SK-N-SH (cell line): ENCODE measurements around the gene REV1. TPM values are rescaled to one million over a fixed set of nuclear protein-coding genes. Genes with fewer than 3 reads are reported as not detected.

Experiments
- CTCF ChIA-PET: fragments of 300-600, 350-600 bp; formaldehyde crosslinking; extraction: SDS; loops from one replicate; lab custom pipeline; 2021; lab: Yijun Ruan, JAX
- POLR2A ChIA-PET: fragments of 350-600 bp; sonication (Branson Sonifier 250); formaldehyde crosslinking; extraction: SDS; loops from one replicate; lab custom pipeline; 2020; ENCODE audit warnings: antibody characterized with exemption, inconsistent platforms; lab: Yijun Ruan, JAX
- DNase-seq: peaks from one replicate; pipeline ENCODE4 v3.0.0; 2012
- H2AFZ ChIP-seq: fragments of 200-600 bp; sonication (generic); 2 replicates; pipeline ENCODE4 v1.8.1; 2016; ENCODE audit warnings: antibody characterized with exemption, mild to moderate bottlenecking, low read depth
- H3F3A ChIP-seq: fragments of 200-600 bp; sonication (generic); replicated peaks from 2 replicates; pipeline ENCODE3; 2016; ENCODE audit warnings: antibody characterized with exemption, mild to moderate bottlenecking; ENCODE audit not compliant: insufficient read depth
- H3K27ac ChIP-seq, 2 experiments: fragments of 200-500 bp in 1 of 2; fragments of 200-600 bp in 1 of 2; sonication (Bioruptor generic) in 1 of 2; sonication (generic), shearing (Covaris generic) in 1 of 2; 2 replicates each; pipeline versions ENCODE4 v1.5.1 to v1.6.1; 2014 to 2016; ENCODE audit warnings: low read depth in 2 of 2, inconsistent platforms in 1 of 2, low read length in 1 of 2, mild to moderate bottlenecking in 1 of 2, mixed read lengths in 1 of 2
- H3K27me3 ChIP-seq: fragments of 200-600 bp; sonication (generic), shearing (Covaris generic); 2 replicates; pipeline ENCODE4 v1.6.1; 2016; ENCODE audit warnings: mixed run types; ENCODE audit not compliant: insufficient read depth
- H3K36me3 ChIP-seq, 2 experiments: fragments of 200-500 bp in 1 of 2; fragments of 200-600 bp in 1 of 2; sonication (Bioruptor generic) in 1 of 2; sonication (generic) in 1 of 2; replicated peaks in 1 of 2; 2 replicates each; pipeline versions ENCODE3 to v1.5.1; 2014 to 2016; ENCODE audit warnings: low read length in 1 of 2, mild to moderate bottlenecking in 1 of 2; ENCODE audit not compliant: insufficient read depth in 2 of 2, control insufficient read depth in 1 of 2
- H3K4me1 ChIP-seq, 2 experiments: fragments of 200-500 bp in 1 of 2; fragments of 200-600 bp in 1 of 2; sonication (Bioruptor generic) in 1 of 2; sonication (generic), shearing (Covaris generic) in 1 of 2; 2 replicates each; pipeline versions ENCODE4 v1.5.1 to v1.6.1; 2014 to 2016; ENCODE audit warnings: low read depth in 1 of 2, low read length in 1 of 2, mixed run types in 1 of 2; ENCODE audit not compliant: insufficient read depth in 2 of 2, control insufficient read depth in 1 of 2
- H3K4me2 ChIP-seq: fragments of 200-600 bp; sonication (generic), shearing (Covaris generic); 2 replicates; pipeline ENCODE4 v1.6.1; 2017; ENCODE audit warnings: mixed run types
- H3K4me3 ChIP-seq, 2 experiments: fragments of 200-500 bp in 1 of 2; fragments of 200-600 bp in 1 of 2; sonication (Bioruptor generic) in 1 of 2; sonication (generic), shearing (Covaris generic) in 1 of 2; 2 replicates each; pipeline versions ENCODE4 v1.5.1 to v1.8.1; 2014 to 2016; ENCODE audit warnings: low read depth in 2 of 2, inconsistent platforms in 1 of 2, low read length in 1 of 2, mild to moderate bottlenecking in 1 of 2, mixed read lengths in 1 of 2, moderate library complexity in 1 of 2
- H3K79me2 ChIP-seq: fragments of 200-600 bp; sonication (generic); 2 replicates; pipeline ENCODE4 v1.8.1; 2017; ENCODE audit warnings: mild to moderate bottlenecking; ENCODE audit not compliant: insufficient read depth
- H3K9ac ChIP-seq: fragments of 200-600 bp; sonication (generic); 2 replicates; pipeline ENCODE4 v1.6.1; 2017; ENCODE audit warnings: mixed run types
- H3K9me2 ChIP-seq: fragments of 200-600 bp; sonication (generic); 2 replicates; pipeline ENCODE4 v1.6.1; 2017; ENCODE audit warnings: mixed run types
- H3K9me3 ChIP-seq: fragments of 200-600 bp; sonication (generic); 2 replicates; pipeline ENCODE4 v1.6.1; 2017; ENCODE audit warnings: mixed run types, mild to moderate bottlenecking, moderate library complexity
- H4K20me1 ChIP-seq: fragments of 200-600 bp; sonication (generic); 2 replicates; pipeline ENCODE4 v1.6.1; 2017; ENCODE audit warnings: mild to moderate bottlenecking, mixed run types; ENCODE audit not compliant: insufficient read depth
- CHD2 ChIP-seq: fragments of 150-350 bp; IDR thresholded peaks from 2 replicates; pipeline ENCODE4 v1.6.1; 2018; ENCODE audit warnings: low read length; ENCODE audit not compliant: partially characterized antibody
- EP300 ChIP-seq, 2 experiments: IDR thresholded peaks; 2 replicates each; pipeline versions ENCODE4 v1.4.0 to v1.6.1; 2012; ENCODE audit warnings: borderline replicate concordance in 1 of 2, low read depth in 1 of 2, low read length in 1 of 2
- EZH2phosphoT487 ChIP-seq: fragments of 200-600 bp; sonication (generic); IDR thresholded peaks from 2 replicates; pipeline ENCODE4 v1.6.1; 2017; ENCODE audit warnings: low read depth, mixed run types, mild to moderate bottlenecking, antibody characterized with exemption, moderate library complexity, borderline replicate concordance
- FOXJ3 ChIP-seq: sonication (generic); formaldehyde crosslinking; IDR thresholded peaks from 2 replicates; pipeline ENCODE4 v1.5.1; 2020; ENCODE audit warnings: mild to moderate bottlenecking, missing genetic modification reagents
- FOXM1 ChIP-seq: IDR thresholded peaks from 2 replicates; pipeline ENCODE4 v1.4.0; 2012; ENCODE audit warnings: low read depth, mild to moderate bottlenecking
- GABPA ChIP-seq: IDR thresholded peaks from 2 replicates; pipeline ENCODE4 v1.4.0; 2012; ENCODE audit warnings: low read depth, mild to moderate bottlenecking
- GATA2 ChIP-seq: sonication (generic); formaldehyde crosslinking; IDR thresholded peaks from 2 replicates; pipeline ENCODE4 v1.5.0; 2020; ENCODE audit warnings: mild to moderate bottlenecking, missing genetic modification reagents
- JUND ChIP-seq: IDR thresholded peaks from 2 replicates; pipeline ENCODE4 v1.4.0; 2012
- MEF2A ChIP-seq: IDR thresholded peaks from 2 replicates; pipeline ENCODE4 v1.4.0; 2012; ENCODE audit warnings: low read depth, borderline replicate concordance
- MXI1 ChIP-seq: IDR thresholded peaks from 2 replicates; pipeline ENCODE4 v1.6.1; 2012; ENCODE audit warnings: mild to moderate bottlenecking, low read depth, low read length, improper control_type of control experiment
- POLR2AphosphoS5 ChIP-seq: IDR thresholded peaks from 2 replicates; pipeline ENCODE4 v1.6.1; 2012; ENCODE audit warnings: low read depth, low read length
- RAD21 ChIP-seq: IDR thresholded peaks from 2 replicates; pipeline ENCODE4 v1.6.1; 2012; ENCODE audit warnings: mild to moderate bottlenecking, low read length
- RFX5 ChIP-seq: IDR thresholded peaks from 2 replicates; pipeline ENCODE4 v1.6.1; 2012; ENCODE audit warnings: mild to moderate bottlenecking, improper control_type of control experiment, low read length
- RXRA ChIP-seq: IDR thresholded peaks from 2 replicates; pipeline ENCODE4 v1.4.0; 2012; ENCODE audit warnings: low read depth, mild to moderate bottlenecking, borderline replicate concordance
- SIN3A ChIP-seq: IDR thresholded peaks from 2 replicates; pipeline ENCODE4 v1.6.1; 2012; ENCODE audit warnings: low read depth, mild to moderate bottlenecking, low read length, moderate library complexity, borderline replicate concordance
- SMC3 ChIP-seq: IDR thresholded peaks from 2 replicates; pipeline ENCODE4 v1.6.1; 2012; ENCODE audit warnings: low read depth, low read length, improper control_type of control experiment
- TAF1 ChIP-seq: IDR thresholded peaks from 2 replicates; pipeline ENCODE4 v1.6.1; 2012; ENCODE audit warnings: low read depth, mild to moderate bottlenecking, low read length, moderate library complexity, borderline replicate concordance
- TCF12 ChIP-seq: IDR thresholded peaks from 2 replicates; pipeline ENCODE4 v1.4.0; 2012
- YY1 ChIP-seq: IDR thresholded peaks from 2 replicates; pipeline ENCODE4 v1.4.0; 2012; ENCODE audit warnings: low read depth, mild to moderate bottlenecking
- WGBS: methylation state at CpG from one replicate; pipeline ENCODE4 v1.1.6; 2017; ENCODE audit warnings: low lambda C conversion rate; 5-methylcytosine and 5-hydroxymethylcytosine counted together
- polyA plus RNA-seq, 3 experiments: library from polyadenylated mRNA; depleted of rRNA; stranded (reverse); fragments of >200 nt; gene quantifications; 2 replicates each; pipeline ENCODE4 v1.2.3, GENCODE V29; 2012
- TF ChIP-seq, protein P1 (sequence below): IDR thresholded peaks from 2 replicates; pipeline ENCODE4 v1.4.0; 2012; ENCODE audit warnings: low read depth, borderline replicate concordance
- TF ChIP-seq, protein P2 (sequence below): IDR thresholded peaks from 2 replicates; pipeline ENCODE4 v1.4.0; 2012; ENCODE audit warnings: low read depth, borderline replicate concordance
- TF ChIP-seq, protein P3 (sequence below): fragments of 150-350 bp; IDR thresholded peaks from 2 replicates; pipeline ENCODE4 v1.6.1; 2016; ENCODE audit warnings: mild to moderate bottlenecking, low read depth, low read length
- TF ChIP-seq, protein P4 (sequence below): IDR thresholded peaks from 2 replicates; pipeline ENCODE4 v1.4.0; 2012; ENCODE audit warnings: low read depth
- TF ChIP-seq, protein P5 (sequence below): fragments of 150-350 bp; IDR thresholded peaks from 2 replicates; pipeline ENCODE4 v1.6.1; 2017; ENCODE audit warnings: antibody characterized with exemption, low read length, low read depth, borderline replicate concordance

The REV1 gene
- polyA plus RNA-seq, 1 of the 3 experiments (the other 2 are of a cell fraction) = 15.9 TPM

DNA sequence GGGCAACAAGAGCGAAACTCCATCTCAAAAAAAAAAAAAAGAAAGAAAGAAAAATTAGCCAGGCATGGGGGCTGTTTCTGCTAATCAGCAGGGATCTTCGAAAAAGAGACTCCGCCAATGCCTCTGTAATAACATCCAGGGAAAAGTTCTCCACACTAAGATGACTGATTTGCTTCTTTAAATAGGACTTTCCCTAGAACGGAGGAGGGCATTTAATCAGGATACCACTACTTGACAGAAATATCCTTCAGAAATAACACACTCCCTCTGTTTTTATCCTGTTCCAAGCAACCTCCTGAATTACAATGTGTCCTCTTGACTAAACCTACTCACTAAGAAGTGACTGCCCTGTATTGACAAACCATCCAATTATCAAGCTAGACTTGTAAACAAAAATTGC is 21.7 kb downstream of the REV1 start:
- no peak overlapping the region for H3K4me2 ChIP-seq
- H3K27ac ChIP-seq = no peak overlapping the region
- no peaks in the 10 kb centered on the region for H3K9me2 ChIP-seq
- no peaks in the 10 kb centered on the region for H3K27me3 ChIP-seq
- no peak overlapping the region for H3K9ac ChIP-seq
- H3K79me2 ChIP-seq = peaks cover 99% of the 10 kb centered on the region
- ChIA-PET CTCF (no interaction called here), POLR2A (no interaction called here)
- TF ChIP-seq EP300 (IDR thresholded peaks at IDR 0.05; ENCODE audit: borderline replicate concordance in 1 of 2, low read depth in 1 of 2, low read length in 1 of 2) (no peak), GABPA (no peak), RAD21 (no peak), SMC3 (no peak), EZH2phosphoT487 (no peak), RFX5 (no peak)
- TF ChIP-seq, protein P1, sequence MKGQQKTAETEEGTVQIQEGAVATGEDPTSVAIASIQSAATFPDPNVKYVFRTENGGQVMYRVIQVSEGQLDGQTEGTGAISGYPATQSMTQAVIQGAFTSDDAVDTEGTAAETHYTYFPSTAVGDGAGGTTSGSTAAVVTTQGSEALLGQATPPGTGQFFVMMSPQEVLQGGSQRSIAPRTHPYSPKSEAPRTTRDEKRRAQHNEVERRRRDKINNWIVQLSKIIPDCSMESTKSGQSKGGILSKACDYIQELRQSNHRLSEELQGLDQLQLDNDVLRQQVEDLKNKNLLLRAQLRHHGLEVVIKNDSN = no peak
- TF ChIP-seq, protein P2, sequence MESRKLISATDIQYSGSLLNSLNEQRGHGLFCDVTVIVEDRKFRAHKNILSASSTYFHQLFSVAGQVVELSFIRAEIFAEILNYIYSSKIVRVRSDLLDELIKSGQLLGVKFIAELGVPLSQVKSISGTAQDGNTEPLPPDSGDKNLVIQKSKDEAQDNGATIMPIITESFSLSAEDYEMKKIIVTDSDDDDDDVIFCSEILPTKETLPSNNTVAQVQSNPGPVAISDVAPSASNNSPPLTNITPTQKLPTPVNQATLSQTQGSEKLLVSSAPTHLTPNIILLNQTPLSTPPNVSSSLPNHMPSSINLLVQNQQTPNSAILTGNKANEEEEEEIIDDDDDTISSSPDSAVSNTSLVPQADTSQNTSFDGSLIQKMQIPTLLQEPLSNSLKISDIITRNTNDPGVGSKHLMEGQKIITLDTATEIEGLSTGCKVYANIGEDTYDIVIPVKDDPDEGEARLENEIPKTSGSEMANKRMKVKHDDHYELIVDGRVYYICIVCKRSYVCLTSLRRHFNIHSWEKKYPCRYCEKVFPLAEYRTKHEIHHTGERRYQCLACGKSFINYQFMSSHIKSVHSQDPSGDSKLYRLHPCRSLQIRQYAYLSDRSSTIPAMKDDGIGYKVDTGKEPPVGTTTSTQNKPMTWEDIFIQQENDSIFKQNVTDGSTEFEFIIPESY = no peak
- TF ChIP-seq, protein P3, sequence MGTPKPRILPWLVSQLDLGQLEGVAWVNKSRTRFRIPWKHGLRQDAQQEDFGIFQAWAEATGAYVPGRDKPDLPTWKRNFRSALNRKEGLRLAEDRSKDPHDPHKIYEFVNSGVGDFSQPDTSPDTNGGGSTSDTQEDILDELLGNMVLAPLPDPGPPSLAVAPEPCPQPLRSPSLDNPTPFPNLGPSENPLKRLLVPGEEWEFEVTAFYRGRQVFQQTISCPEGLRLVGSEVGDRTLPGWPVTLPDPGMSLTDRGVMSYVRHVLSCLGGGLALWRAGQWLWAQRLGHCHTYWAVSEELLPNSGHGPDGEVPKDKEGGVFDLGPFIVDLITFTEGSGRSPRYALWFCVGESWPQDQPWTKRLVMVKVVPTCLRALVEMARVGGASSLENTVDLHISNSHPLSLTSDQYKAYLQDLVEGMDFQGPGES = no peak
- TF ChIP-seq, protein P4, sequence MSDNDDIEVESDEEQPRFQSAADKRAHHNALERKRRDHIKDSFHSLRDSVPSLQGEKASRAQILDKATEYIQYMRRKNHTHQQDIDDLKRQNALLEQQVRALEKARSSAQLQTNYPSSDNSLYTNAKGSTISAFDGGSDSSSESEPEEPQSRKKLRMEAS = no peak
- no peaks in the 10 kb centered on the region for H3K4me1 ChIP-seq
- 93% methylated on average over 4 of the region's 4 CpGs for WGBS
- H3K9me3 ChIP-seq = peaks cover 9% of the 10 kb centered on the region; the same call in 1 of the 2 replicates
- no peak overlapping the region for H2AFZ ChIP-seq
- no peak for DNase-seq
- peaks cover 65% of the 10 kb centered on the region for H4K20me1 ChIP-seq
- no peaks in the 10 kb centered on the region for H3F3A ChIP-seq
- no peak overlapping the region for H3K4me3 ChIP-seq
- peaks cover 3 to 22% of the 10 kb centered on the region in 2 experiments for H3K36me3 ChIP-seq

DNA sequence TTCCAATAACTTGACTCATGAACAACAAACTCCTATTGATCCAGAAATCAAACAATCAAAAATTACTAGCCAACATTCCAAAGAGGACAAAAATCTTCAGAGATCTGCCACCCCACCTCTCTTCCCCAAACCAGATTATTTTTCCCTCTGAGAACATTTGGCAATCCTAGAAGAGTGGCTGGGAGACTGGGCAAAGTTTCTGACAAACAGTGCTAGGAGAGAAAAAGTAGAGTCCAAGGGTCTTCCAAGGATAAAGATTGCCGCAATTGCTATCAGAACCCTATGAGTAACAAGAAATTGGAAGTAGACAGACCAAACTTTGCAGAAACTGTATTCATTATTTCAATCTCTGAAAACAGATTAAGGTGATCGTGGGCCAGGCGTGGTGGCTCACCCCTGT is 22.4 kb downstream of the REV1 start:
- CTCF ChIA-PET = no interaction called here
- no peak overlapping the region for H3K4me3 ChIP-seq
- H3K9ac ChIP-seq = no peak overlapping the region
- WGBS = 95% methylated on average over 3 of the region's 3 CpGs
- H2AFZ ChIP-seq = no peak overlapping the region
- H3K79me2 ChIP-seq = peaks cover 97% of the 10 kb centered on the region
- DNase-seq = no peak
- H3K4me2 ChIP-seq = no peak overlapping the region
- H3K9me2 ChIP-seq = no peaks in the 10 kb centered on the region
- H3K4me1 ChIP-seq = no peaks in the 10 kb centered on the region
- POLR2A ChIA-PET = no interaction called here
- H3K36me3 ChIP-seq = peaks cover 3 to 27% of the 10 kb centered on the region in 2 experiments
- no peaks in the 10 kb centered on the region for H3K27me3 ChIP-seq
- peaks cover 60% of the 10 kb centered on the region for H4K20me1 ChIP-seq
- H3F3A ChIP-seq = no peaks in the 10 kb centered on the region
- no peak overlapping the region for H3K27ac ChIP-seq
- peaks cover 9% of the 10 kb centered on the region; the same call in 1 of the 2 replicates for H3K9me3 ChIP-seq
- TF ChIP-seq TAF1 (no peak), MEF2A (no peak), FOXJ3 (CRISPR knock-in tag) (no peak), YY1 (no peak), POLR2AphosphoS5 (no peak), RFX5 (no peak), TCF12 (no peak), RXRA (no peak), GATA2 (CRISPR knock-in tag) (no peak), FOXM1 (no peak), CHD2 (no peak), MXI1 (no peak), GABPA (no peak), SIN3A (no peak), EP300 (IDR thresholded peaks at IDR 0.05; ENCODE audit: borderline replicate concordance in 1 of 2, low read depth in 1 of 2, low read length in 1 of 2) (no peak), SMC3 (no peak), JUND (no peak)
- TF ChIP-seq, protein P5, sequence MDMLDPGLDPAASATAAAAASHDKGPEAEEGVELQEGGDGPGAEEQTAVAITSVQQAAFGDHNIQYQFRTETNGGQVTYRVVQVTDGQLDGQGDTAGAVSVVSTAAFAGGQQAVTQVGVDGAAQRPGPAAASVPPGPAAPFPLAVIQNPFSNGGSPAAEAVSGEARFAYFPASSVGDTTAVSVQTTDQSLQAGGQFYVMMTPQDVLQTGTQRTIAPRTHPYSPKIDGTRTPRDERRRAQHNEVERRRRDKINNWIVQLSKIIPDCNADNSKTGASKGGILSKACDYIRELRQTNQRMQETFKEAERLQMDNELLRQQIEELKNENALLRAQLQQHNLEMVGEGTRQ = no peak
- TF ChIP-seq, protein P4 = no peak
